Neural cell (in vitro differentiated cells): Measurements from ENCODE around the gene SLBP.

Experiments used
- EP300 ChIP-seq: fragments of 450-650 bp; conservative IDR thresholded peaks from 2 replicates; pipeline ENCODE4 v1.6.1; 2014; ENCODE audit warnings: antibody characterized with exemption, mild to moderate bottlenecking, moderate library complexity; ENCODE audit not compliant: poor library complexity, severe bottlenecking
- EZH2 ChIP-seq: fragments of 200-600, 300-800 bp; shearing (Covaris generic), sonication (generic); IDR thresholded peaks from 2 replicates; pipeline ENCODE4 v1.6.1; 2014; ENCODE audit warnings: antibody characterized with exemption, low read length, borderline replicate concordance, mild to moderate bottlenecking; ENCODE audit not compliant: insufficient read depth, poor library complexity, severe bottlenecking
- MXI1 ChIP-seq: fragments of 450-650 bp; conservative IDR thresholded peaks from 2 replicates; pipeline ENCODE4 v1.6.1; 2014; ENCODE audit warnings: antibody characterized with exemption, mild to moderate bottlenecking; ENCODE audit not compliant: poor library complexity, severe bottlenecking
- POLR2AphosphoS5 ChIP-seq: IDR thresholded peaks from 2 replicates; pipeline ENCODE4 v1.6.1; 2012
- SMC3 ChIP-seq: fragments of 450-650 bp; conservative IDR thresholded peaks from 2 replicates; pipeline ENCODE4 v1.6.1; 2014; ENCODE audit warnings: antibody characterized with exemption, mild to moderate bottlenecking, moderate library complexity; ENCODE audit not compliant: poor library complexity
- TAF1 ChIP-seq: IDR thresholded peaks from 2 replicates; pipeline ENCODE4 v1.6.1; 2012; ENCODE audit warnings: low read depth
- TF ChIP-seq, protein P1 (sequence below): fragments of 450-650 bp; IDR thresholded peaks from 2 replicates; pipeline ENCODE4 v1.5.1; 2014; ENCODE audit warnings: antibody characterized with exemption, mild to moderate bottlenecking, moderate library complexity; ENCODE audit not compliant: poor library complexity, severe bottlenecking
- TF ChIP-seq, protein P2 (sequence below): IDR thresholded peaks from 2 replicates; pipeline ENCODE4 v1.6.1; 2012; ENCODE audit warnings: borderline replicate concordance

DNA sequence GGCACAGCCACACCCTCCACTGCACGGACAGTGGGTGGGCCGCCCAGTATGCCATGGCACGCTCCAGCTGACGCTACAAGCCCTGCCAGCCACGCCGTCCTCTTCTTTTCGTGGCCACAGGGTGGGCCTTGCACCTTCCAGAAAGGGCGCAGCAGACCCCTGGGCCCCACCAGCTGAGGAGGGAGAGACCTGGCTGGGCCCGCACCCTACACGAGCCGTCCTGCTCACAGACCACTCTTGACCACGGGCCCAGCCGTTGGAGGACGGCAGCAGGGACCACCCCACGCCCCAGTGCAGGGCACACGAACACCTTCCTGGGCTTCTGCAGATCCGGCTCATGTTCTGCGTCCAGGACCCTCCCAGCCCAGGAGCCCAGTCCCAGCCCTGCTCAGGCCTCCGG, 55.1 kb downstream of the SLBP start:
- TF ChIP-seq, protein P1, sequence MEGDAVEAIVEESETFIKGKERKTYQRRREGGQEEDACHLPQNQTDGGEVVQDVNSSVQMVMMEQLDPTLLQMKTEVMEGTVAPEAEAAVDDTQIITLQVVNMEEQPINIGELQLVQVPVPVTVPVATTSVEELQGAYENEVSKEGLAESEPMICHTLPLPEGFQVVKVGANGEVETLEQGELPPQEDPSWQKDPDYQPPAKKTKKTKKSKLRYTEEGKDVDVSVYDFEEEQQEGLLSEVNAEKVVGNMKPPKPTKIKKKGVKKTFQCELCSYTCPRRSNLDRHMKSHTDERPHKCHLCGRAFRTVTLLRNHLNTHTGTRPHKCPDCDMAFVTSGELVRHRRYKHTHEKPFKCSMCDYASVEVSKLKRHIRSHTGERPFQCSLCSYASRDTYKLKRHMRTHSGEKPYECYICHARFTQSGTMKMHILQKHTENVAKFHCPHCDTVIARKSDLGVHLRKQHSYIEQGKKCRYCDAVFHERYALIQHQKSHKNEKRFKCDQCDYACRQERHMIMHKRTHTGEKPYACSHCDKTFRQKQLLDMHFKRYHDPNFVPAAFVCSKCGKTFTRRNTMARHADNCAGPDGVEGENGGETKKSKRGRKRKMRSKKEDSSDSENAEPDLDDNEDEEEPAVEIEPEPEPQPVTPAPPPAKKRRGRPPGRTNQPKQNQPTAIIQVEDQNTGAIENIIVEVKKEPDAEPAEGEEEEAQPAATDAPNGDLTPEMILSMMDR: no peak
- TF ChIP-seq TAF1 (no peak), EZH2 (no peak), POLR2AphosphoS5 (no peak), EP300 (no peak), SMC3 (no peak), MXI1 (no peak)
- TF ChIP-seq, protein P2, sequence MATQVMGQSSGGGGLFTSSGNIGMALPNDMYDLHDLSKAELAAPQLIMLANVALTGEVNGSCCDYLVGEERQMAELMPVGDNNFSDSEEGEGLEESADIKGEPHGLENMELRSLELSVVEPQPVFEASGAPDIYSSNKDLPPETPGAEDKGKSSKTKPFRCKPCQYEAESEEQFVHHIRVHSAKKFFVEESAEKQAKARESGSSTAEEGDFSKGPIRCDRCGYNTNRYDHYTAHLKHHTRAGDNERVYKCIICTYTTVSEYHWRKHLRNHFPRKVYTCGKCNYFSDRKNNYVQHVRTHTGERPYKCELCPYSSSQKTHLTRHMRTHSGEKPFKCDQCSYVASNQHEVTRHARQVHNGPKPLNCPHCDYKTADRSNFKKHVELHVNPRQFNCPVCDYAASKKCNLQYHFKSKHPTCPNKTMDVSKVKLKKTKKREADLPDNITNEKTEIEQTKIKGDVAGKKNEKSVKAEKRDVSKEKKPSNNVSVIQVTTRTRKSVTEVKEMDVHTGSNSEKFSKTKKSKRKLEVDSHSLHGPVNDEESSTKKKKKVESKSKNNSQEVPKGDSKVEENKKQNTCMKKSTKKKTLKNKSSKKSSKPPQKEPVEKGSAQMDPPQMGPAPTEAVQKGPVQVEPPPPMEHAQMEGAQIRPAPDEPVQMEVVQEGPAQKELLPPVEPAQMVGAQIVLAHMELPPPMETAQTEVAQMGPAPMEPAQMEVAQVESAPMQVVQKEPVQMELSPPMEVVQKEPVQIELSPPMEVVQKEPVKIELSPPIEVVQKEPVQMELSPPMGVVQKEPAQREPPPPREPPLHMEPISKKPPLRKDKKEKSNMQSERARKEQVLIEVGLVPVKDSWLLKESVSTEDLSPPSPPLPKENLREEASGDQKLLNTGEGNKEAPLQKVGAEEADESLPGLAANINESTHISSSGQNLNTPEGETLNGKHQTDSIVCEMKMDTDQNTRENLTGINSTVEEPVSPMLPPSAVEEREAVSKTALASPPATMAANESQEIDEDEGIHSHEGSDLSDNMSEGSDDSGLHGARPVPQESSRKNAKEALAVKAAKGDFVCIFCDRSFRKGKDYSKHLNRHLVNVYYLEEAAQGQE: no peak
